A673 (cell line): ENCODE data around the gene PPP1R26. TPM values are rescaled to one million over a fixed set of nuclear protein-coding genes. Genes with fewer than 3 reads are reported as not detected.
A peak's percentile ranks its signal among the peaks of the same experiment; 100 is the strongest.

ENCODE experiments used
- BruUV-seq: library from RNA; stranded (reverse); fragments of 400-500 nt; replicated peaks from 2 replicates; lab custom pipeline; 2021; lab: Mats Ljungman, UMichigan
- CTCF ChIA-PET: fragments of 300-600 bp; sonication (Branson Sonifier 250); formaldehyde crosslinking; loops from one replicate; lab custom pipeline; 2022; ENCODE audit warnings: antibody characterized with exemption; lab: Charles Lee
- POLR2A ChIA-PET: fragments of 300-600 bp; sonication (Branson Sonifier 250); formaldehyde crosslinking; loops from one replicate; lab custom pipeline; 2022; ENCODE audit warnings: antibody characterized with exemption; ENCODE audit not compliant: low non-redundant PET; lab: Charles Lee
- DNase-seq: peaks from one replicate; pipeline ENCODE4 v3.0.0-alpha.2; 2015; ENCODE audit warnings: low spot score
- H3K27ac ChIP-seq: fragments of 200-600 bp; sonication (generic); 2 replicates; pipeline ENCODE4 v1.5.1; 2016; ENCODE audit warnings: mixed run types, low read depth, mild to moderate bottlenecking, mixed read lengths, antibody characterized with exemption, low read length; ENCODE audit not compliant: poor library complexity, severe bottlenecking
- H3K27me3 ChIP-seq: fragments of 200-600 bp; sonication (generic); replicated peaks from 2 replicates; pipeline ENCODE4 v1.6.1; 2017; ENCODE audit warnings: mixed run types, low read depth, mild to moderate bottlenecking, mixed read lengths, antibody characterized with exemption, low read length; ENCODE audit not compliant: insufficient read depth, poor library complexity
- H3K36me3 ChIP-seq: fragments of 200-600 bp; sonication (generic); 2 replicates; pipeline ENCODE4 v1.6.1; 2016; ENCODE audit warnings: mixed run types, mild to moderate bottlenecking, mixed read lengths, antibody characterized with exemption, low read length; ENCODE audit not compliant: insufficient read depth, poor library complexity, severe bottlenecking
- H3K4me1 ChIP-seq: fragments of 200-600 bp; sonication (generic); 2 replicates; pipeline ENCODE4 v1.6.1; 2017; ENCODE audit warnings: mixed run types, mild to moderate bottlenecking, mixed read lengths, antibody characterized with exemption, low read length; ENCODE audit not compliant: insufficient read depth, poor library complexity, severe bottlenecking
- H3K4me3 ChIP-seq: fragments of 200-600 bp; sonication (generic); 2 replicates; pipeline ENCODE4 v1.5.1; 2016; ENCODE audit warnings: low read depth, mixed run types, mild to moderate bottlenecking, mixed read lengths, low read length; ENCODE audit not compliant: poor library complexity, severe bottlenecking
- H3K9me3 ChIP-seq: fragments of 200-600 bp; sonication (generic); 2 replicates; pipeline ENCODE4 v1.6.1; 2016; ENCODE audit warnings: mixed run types, low read depth, mild to moderate bottlenecking, mixed read lengths, antibody characterized with exemption, low read length; ENCODE audit not compliant: poor library complexity, severe bottlenecking
- EZH2 ChIP-seq: fragments of 200-600 bp; sonication (generic); IDR thresholded peaks from 2 replicates; pipeline ENCODE4 v1.6.1; 2017; ENCODE audit warnings: borderline replicate concordance, low read depth, mild to moderate bottlenecking, mixed read lengths, antibody characterized with exemption, low read length; ENCODE audit not compliant: poor library complexity, severe bottlenecking
- intact Hi-C: fragments of 100-400 bp; cut with micrococcal nuclease; formaldehyde crosslinking; loops from one replicate; pipeline ENCODE4 v1.10.0; 2022; ENCODE audit not compliant: unreplicated experiment
- total RNA-seq: library from RNA; stranded (reverse); gene quantifications from 2 replicates; pipeline ENCODE4 v1.2.3, GENCODE V29; 2021
- TF ChIP-seq, protein P1 (sequence below): fragments of 300-800, 200-600 bp; sonication (generic); conservative IDR thresholded peaks from 2 replicates; pipeline ENCODE4 v1.5.1; 2017; ENCODE audit warnings: low read depth, mild to moderate bottlenecking, antibody characterized with exemption, low read length, moderate library complexity, mixed read lengths

Gene PPP1R26
- total RNA-seq, 1 experiment from 2014 or later: 7.4 TPM

- Histone ChIP-seq H3K27ac (peak overlapping the region; percentile 25), H3K4me1 (peaks cover 5% of the 10 kb centered on the region), H3K4me3 (peak overlapping the region; percentile 29), H3K27me3 (no peaks in the 10 kb centered on the region), H3K9me3 (no peaks in the 10 kb centered on the region), H3K36me3 (no peaks in the 10 kb centered on the region)
- POLR2A ChIA-PET: interaction anchor here (0.6 kb wide), 1 partner anchor 58 kb away, joined by 3 read pairs; no protein-coding TSS in a partner anchor
- TSS peak; percentile 95 for BruUV-seq
- intact Hi-C loops: no loop called here
- TF ChIP-seq, protein P1, sequence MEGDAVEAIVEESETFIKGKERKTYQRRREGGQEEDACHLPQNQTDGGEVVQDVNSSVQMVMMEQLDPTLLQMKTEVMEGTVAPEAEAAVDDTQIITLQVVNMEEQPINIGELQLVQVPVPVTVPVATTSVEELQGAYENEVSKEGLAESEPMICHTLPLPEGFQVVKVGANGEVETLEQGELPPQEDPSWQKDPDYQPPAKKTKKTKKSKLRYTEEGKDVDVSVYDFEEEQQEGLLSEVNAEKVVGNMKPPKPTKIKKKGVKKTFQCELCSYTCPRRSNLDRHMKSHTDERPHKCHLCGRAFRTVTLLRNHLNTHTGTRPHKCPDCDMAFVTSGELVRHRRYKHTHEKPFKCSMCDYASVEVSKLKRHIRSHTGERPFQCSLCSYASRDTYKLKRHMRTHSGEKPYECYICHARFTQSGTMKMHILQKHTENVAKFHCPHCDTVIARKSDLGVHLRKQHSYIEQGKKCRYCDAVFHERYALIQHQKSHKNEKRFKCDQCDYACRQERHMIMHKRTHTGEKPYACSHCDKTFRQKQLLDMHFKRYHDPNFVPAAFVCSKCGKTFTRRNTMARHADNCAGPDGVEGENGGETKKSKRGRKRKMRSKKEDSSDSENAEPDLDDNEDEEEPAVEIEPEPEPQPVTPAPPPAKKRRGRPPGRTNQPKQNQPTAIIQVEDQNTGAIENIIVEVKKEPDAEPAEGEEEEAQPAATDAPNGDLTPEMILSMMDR: no peak
- TF ChIP-seq EZH2: no peak
- CTCF ChIA-PET: no interaction called here
- DNase-seq: peak; percentile 83
These were observed 10.6 kb upstream of the PPP1R26 start for GRCh38 chr9:135468854-135469521.

DNA sequence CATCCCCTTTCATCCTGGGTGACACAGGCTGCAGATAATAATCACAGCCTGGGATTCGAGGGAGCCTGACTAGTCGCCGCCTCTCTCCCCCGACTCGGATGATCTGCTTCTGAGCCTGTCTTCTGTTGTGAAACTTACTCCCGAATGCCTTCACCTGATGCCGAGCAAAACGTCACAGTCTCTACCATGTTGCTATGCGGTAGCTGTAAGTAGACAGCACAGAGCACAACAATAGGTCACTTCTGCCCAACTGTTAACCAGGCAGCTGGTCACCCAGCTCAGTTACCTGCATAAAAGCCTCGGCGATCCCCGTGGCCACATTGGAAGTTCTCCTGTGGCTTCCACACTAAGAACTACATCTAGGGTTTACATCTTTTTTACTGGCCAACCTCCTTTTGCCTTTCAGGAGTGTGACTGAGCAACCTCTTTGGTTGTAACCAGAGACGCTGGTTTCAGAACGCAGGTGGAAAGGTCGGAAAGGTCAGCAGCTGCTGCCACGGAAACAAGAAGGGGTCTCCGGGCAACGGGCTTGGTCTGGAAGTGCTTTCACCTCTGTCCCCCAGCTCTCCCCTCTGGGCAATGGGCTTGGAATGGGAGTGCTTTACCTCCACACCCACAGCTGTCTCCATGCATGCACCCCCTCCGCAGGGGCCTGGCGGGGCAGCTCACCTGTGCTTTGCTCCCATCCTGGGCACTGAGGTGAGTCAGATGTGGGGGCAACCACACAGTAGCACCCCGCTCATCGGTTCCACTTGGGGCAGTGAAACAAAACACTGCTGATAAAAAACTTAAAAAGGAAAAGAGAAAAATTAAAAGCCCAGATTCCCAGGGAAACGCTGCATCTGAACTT lies 7.6 kb upstream of the PPP1R26 start:
- Histone ChIP-seq H3K4me1 (peaks cover 5% of the 10 kb centered on the region), H3K27me3 (no peaks in the 10 kb centered on the region), H3K9me3 (no peaks in the 10 kb centered on the region), H3K36me3 (no peaks in the 10 kb centered on the region), H3K27ac (no peak overlapping the region), H3K4me3 (no peak overlapping the region)
- intact Hi-C loops: no loop called here
- no TSS peak for BruUV-seq
- no peak for TF ChIP-seq EZH2
- TF ChIP-seq, protein P1: no peak
- no peak for DNase-seq
- ChIA-PET POLR2A (no interaction called here), CTCF (no interaction called here)

DNA sequence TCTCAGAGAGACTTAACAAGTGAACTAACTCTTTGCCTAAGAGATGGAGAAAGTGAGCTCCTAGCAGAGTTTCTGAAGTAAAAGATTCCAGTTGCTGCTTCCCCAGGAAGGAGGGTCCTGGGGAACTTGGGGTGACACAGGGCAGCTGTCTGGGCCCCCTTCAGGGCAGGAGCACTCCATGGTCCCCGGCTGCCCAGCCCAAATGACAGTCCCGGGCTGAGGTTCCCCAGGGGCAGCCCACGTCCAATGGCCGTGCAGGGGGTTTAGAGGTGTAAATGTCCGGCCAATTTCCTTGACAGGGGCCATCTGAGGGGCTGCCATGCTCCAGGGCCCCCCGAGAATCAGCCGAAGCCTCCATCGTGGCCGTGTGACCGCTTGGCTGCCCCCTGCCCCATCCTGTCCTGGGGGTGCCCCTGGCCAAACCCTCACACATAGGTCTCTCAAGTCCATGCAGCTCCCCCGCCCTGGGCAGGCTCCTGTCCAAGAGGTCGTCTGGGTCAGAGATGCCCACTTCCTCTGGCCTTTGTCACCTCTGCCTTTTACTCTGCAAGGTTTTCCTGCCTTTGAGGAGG lies 5.5 kb upstream of the PPP1R26 start:
- no peak overlapping the region for H3K4me3 ChIP-seq
- ChIA-PET POLR2A (no interaction called here), CTCF (no interaction called here)
- H3K27ac ChIP-seq: no peak overlapping the region
- H3K27me3 ChIP-seq: no peaks in the 10 kb centered on the region
- TF ChIP-seq, protein P1: no peak
- TF ChIP-seq EZH2: no peak
- intact Hi-C loops: no loop called here
- no peaks in the 10 kb centered on the region for H3K36me3 ChIP-seq
- H3K9me3 ChIP-seq: no peaks in the 10 kb centered on the region
- no peaks in the 10 kb centered on the region for H3K4me1 ChIP-seq
- DNase-seq: no peak
- BruUV-seq: no TSS peak
